Natural killer cell (primary cell): ENCODE data around the gene ACAP3. TPM values are rescaled to one million over a fixed set of nuclear protein-coding genes. Genes with fewer than 3 reads are reported as not detected.

ENCODE experiments used
- ATAC-seq, 3 donors: fragments of 150-1000 bp in 2 of 3; fragments of 200-7000 bp in 1 of 3; cut with Tn5 transposase; 1 replicate in 1 of 3; 2 replicates in 2 of 3; pipeline ENCODE4 v1.10.0; 2021; ENCODE audit warnings: mild to moderate bottlenecking in 2 of 3, moderate library complexity in 2 of 3
- DNase-seq, 2 donors: peaks; one replicate each; pipeline versions ENCODE4 v3.0.0 to v3.0.0-alpha.2; 2013 to 2021; ENCODE audit warnings: mixed read lengths in 1 of 2
- H3K27ac ChIP-seq: one replicate; pipeline ENCODE4 v1.5.1; 2013; ENCODE audit warnings: mild to moderate bottlenecking, low read length
- H3K27me3 ChIP-seq: one replicate; pipeline ENCODE4 v1.6.1; 2013; ENCODE audit warnings: low read length; ENCODE audit not compliant: control insufficient read depth, insufficient read depth
- H3K36me3 ChIP-seq: one replicate; pipeline ENCODE4 v1.6.1; 2013; ENCODE audit warnings: low read length; ENCODE audit not compliant: control insufficient read depth, insufficient read depth
- H3K4me1 ChIP-seq: one replicate; pipeline ENCODE4 v1.6.1; 2013; ENCODE audit warnings: low read length; ENCODE audit not compliant: control insufficient read depth, insufficient read depth
- H3K4me3 ChIP-seq: one replicate; pipeline ENCODE4 v1.5.1; 2013; ENCODE audit warnings: low read length
- H3K9me3 ChIP-seq: one replicate; pipeline ENCODE4 v1.6.1; 2013; ENCODE audit warnings: low read length; ENCODE audit not compliant: control insufficient read depth, insufficient read depth
- H3K27ac Mint-ChIP-seq, 2 donors: one replicate each; pipeline ENCODE4 v1.8.0; 2022; ENCODE audit warnings: mild to moderate bottlenecking in 2 of 2, mixed read lengths in 2 of 2, moderate library complexity in 1 of 2
- H3K27me3 Mint-ChIP-seq, 2 donors: one replicate each; pipeline ENCODE4 v1.8.0; 2022; ENCODE audit warnings: low read depth in 2 of 2, mixed read lengths in 2 of 2
- H3K36me3 Mint-ChIP-seq: one replicate; pipeline ENCODE4 v1.8.0; 2022; ENCODE audit warnings: mixed read lengths
- H3K4me1 Mint-ChIP-seq, 2 donors: one replicate each; pipeline ENCODE4 v1.8.0; 2022; ENCODE audit warnings: mixed read lengths in 2 of 2
- H3K4me3 Mint-ChIP-seq: one replicate; pipeline ENCODE4 v1.8.0; 2022; ENCODE audit warnings: mild to moderate bottlenecking, moderate library complexity, mixed read lengths
- H3K9me3 Mint-ChIP-seq, 2 donors: one replicate each; pipeline ENCODE4 v1.8.0; 2022; ENCODE audit warnings: mixed read lengths in 2 of 2
- CTCF ChIP-seq: fragments of 200-600 bp; IDR thresholded peaks from one replicate; pipeline ENCODE4 v1.8.0; 2022; ENCODE audit warnings: antibody characterized with exemption
- WGBS: methylation state at CpG from one replicate; pipeline ENCODE4 v1.1.7; 2013; ENCODE audit warnings: missing lambda C conversion rate; ENCODE audit not compliant: insufficient coverage; 5-methylcytosine and 5-hydroxymethylcytosine counted together
- intact Hi-C: fragments of 100-400 bp; cut with micrococcal nuclease; formaldehyde crosslinking; loops from one replicate; pipeline ENCODE4 v1.14.2; 2022
- total RNA-seq, 4 donors: library from RNA; stranded (reverse); fragments of 120-200 nt in 1 of 4; gene quantifications; one replicate each; pipeline versions ENCODE4 v1.2.3 to v1.2.4, GENCODE V29; 2013 to 2022

Gene ACAP3
- total RNA-seq, 3 donors from 2014 or later (not counting 1 experiment from before 2014, with no cell fraction given), result 56.1 to 59.7 (median 59.0) TPM

DNA sequence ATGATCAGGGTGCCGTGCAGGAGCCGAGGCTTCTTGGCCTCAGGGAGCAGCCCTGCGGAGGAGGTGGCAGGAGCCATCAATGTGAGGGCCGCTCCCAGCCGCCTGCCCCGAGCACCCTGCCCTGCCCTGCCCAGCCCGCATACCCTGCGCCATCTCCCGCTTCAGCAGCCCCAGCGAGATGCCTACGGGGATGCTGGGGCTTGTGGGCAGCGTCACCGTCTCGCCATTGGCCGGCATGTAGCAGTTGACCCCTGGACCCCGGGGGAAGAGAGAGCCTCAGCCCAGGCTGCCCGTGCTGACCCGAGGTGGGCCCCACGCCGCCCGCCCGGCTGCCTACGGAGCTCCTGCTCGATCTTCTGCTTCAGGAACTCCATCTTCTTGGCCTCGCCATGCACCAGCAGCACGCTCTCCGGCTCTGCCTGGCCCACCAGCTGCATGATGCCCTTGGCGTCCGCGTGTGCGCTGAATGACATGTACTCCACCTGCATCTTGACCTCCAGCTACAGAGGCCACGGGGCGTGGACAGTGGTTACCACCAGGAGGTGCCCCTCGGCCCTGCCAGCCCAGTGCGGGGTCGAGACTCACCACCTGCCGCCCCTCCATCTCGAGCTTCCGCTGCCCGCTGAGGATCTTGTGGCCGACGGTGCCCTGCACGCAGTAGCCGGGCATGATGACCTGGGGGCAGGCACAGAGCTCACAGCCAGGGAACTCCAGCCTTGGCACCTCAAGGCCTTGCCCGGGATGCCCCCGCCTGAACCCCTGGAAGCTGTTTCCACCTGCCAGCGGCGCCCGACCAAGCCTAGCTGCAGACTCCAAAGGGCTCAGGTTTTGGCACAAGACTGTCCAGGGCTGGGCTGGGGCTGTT is 5.0 kb upstream of the ACAP3 start:
- peak overlapping the region; percentile 28 for H3K4me3 Mint-ChIP-seq
- H3K27ac Mint-ChIP-seq, result no peak overlapping the region
- no peak overlapping the region for H3K27ac ChIP-seq
- no peaks in the 10 kb centered on the region for H3K27me3 ChIP-seq
- no peak for TF ChIP-seq CTCF
- no peaks in the 10 kb centered on the region for H3K36me3 Mint-ChIP-seq
- no peaks in the 10 kb centered on the region for H3K9me3 ChIP-seq
- H3K4me1 Mint-ChIP-seq, result peaks cover 0 to 17% of the 10 kb centered on the region in 2 donors
- 97% methylated on average over 49 of the region's 49 CpGs for WGBS
- DNase-seq (no peak), ATAC-seq (no peak)
- H3K36me3 ChIP-seq, result peaks cover 33% of the 10 kb centered on the region
- peaks cover 15% of the 10 kb centered on the region for H3K4me1 ChIP-seq
- no peaks in the 10 kb centered on the region for H3K27me3 Mint-ChIP-seq
- H3K9me3 Mint-ChIP-seq, result no peaks in the 10 kb centered on the region
- intact Hi-C loops, result no loop called here
- no peak overlapping the region for H3K4me3 ChIP-seq

DNA sequence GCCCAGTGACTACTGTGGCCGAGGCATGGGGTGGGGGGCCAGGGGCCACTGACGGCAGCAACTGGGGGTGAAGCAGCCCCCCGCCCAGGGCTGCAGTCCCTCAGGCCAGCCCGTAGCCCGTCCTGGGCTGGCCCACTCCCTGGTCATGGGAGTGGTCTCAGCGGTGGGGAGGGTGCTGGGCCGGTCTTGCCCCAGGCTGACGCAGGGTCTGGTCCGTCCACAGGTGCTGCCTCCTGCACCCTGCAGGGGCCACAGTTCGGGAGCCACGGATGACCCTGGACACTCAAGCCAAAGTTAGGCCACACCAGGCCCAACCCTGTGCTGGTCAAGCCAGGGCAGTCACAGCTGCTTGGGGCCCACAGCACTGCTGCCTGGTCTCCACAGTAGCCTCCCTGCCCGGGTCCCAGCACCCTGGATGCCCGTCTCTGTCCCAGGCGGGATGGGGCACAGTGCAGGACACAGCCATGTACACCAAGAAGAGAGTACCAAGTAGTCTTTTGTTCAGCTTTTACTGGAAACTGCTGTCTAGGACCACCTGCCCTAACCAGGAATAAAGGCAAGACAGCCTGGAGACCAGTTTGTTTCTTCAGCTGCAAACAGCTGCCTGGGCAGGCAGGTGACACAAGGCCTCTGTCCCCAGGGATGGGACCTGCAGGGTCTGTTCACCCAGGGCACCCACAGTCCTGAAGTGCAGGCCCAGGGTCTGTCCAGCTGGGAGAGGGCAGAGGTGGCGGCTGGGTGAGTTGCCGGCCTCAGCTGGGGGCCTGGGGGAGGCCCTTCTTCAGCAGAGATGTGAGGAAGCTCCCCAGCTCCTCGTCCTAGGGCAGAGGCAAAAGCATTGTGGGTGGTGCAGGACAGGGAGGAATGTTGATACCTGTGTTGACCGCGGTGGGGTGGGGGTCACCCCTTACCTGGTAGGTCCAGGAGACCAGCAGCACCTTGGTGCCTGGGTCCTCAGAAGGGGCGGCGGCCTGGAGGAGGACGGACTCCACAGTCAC is 3.7 kb upstream of the ACAP3 start:
- DNase-seq (no peak), ATAC-seq (no peak)
- Histone ChIP-seq H3K27ac (no peak overlapping the region), H3K27me3 (no peaks in the 10 kb centered on the region), H3K36me3 (peaks cover 33% of the 10 kb centered on the region), H3K9me3 (no peaks in the 10 kb centered on the region), H3K4me3 (no peak overlapping the region), H3K4me1 (peaks cover 24% of the 10 kb centered on the region)
- H3K36me3 Mint-ChIP-seq, result no peaks in the 10 kb centered on the region
- no peaks in the 10 kb centered on the region for H3K27me3 Mint-ChIP-seq
- no peak overlapping the region for H3K27ac Mint-ChIP-seq
- H3K4me3 Mint-ChIP-seq, result no peak overlapping the region
- 95% methylated on average over 22 of the region's 22 CpGs for WGBS
- peaks cover 6 to 27% of the 10 kb centered on the region in 2 donors for H3K4me1 Mint-ChIP-seq
- no peaks in the 10 kb centered on the region for H3K9me3 Mint-ChIP-seq
- TF ChIP-seq CTCF, result no peak
- intact Hi-C loops, result no loop called here

- no peak overlapping the region for H3K4me3 ChIP-seq
- Mint-ChIP-seq H3K36me3 (no peaks in the 10 kb centered on the region), H3K4me1 (peaks cover 6 to 32% of the 10 kb centered on the region in 2 donors), H3K27me3 (no peaks in the 10 kb centered on the region), H3K9me3 (no peaks in the 10 kb centered on the region), H3K4me3 (peak overlapping the region; percentile 40), H3K27ac (no peak overlapping the region)
- peaks cover 33% of the 10 kb centered on the region for H3K36me3 ChIP-seq
- no peaks in the 10 kb centered on the region for H3K9me3 ChIP-seq
- TF ChIP-seq CTCF, result no peak
- 95% methylated on average over 21 of the region's 21 CpGs for WGBS
- intact Hi-C loops, result no loop called here
- no peaks in the 10 kb centered on the region for H3K27me3 ChIP-seq
- DNase-seq (no peak), ATAC-seq (no peak)
- H3K4me1 ChIP-seq, result peaks cover 33% of the 10 kb centered on the region
- no peak overlapping the region for H3K27ac ChIP-seq
Measured at GRCh38 chr1:1310476-1311053, 2.8 kb upstream of the ACAP3 start.
